Stimulated activated CD8-positive, alpha-beta memory T cell treated with anti-CD3 and anti-CD28 coated beads, Interleukin-15, amount 100 ng/mL, for 4 hours (primary cell): ENCODE data around the gene TMC1.
"Not testable (repeated sequence)": the region's sequence is repeated elsewhere in the genome, so short reads cannot be mapped to it uniquely, and the experiment has no call there.

Experiments used
- DNase-seq, 2 donors: peaks; one replicate each; pipeline ENCODE4 v3.0.0-alpha.2; 2020; ENCODE audit warnings: low read depth in 2 of 2

Gene TMC1

GRCh38 chr9:72817413-72817812 lies 296.0 kb downstream of the TMC1 start:
- no peak for DNase-seq

GRCh38 chr9:72818385-72818784 lies 297.0 kb downstream of the TMC1 start:
- DNase-seq = no peak

GRCh38 chr9:72823971-72824370 lies 302.6 kb downstream of the TMC1 start:
- no peak for DNase-seq

- no peak for DNase-seq
These were observed 305.9 kb downstream of the TMC1 start for GRCh38 chr9:72826996-72827949.

- no peak for DNase-seq
These were observed 306.7 kb downstream of the TMC1 start for GRCh38 chr9:72827950-72828731.

- no peak for DNase-seq
These were observed 313.6 kb downstream of the TMC1 start for GRCh38 chr9:72834994-72835393.

GRCh38 chr9:72836790-72837189 lies 315.4 kb downstream of the TMC1 start:
- no peak for DNase-seq

GRCh38 chr9:72839085-72839484 lies 317.7 kb downstream of the TMC1 start:
- DNase-seq = no peak

- DNase-seq = no peak
These were observed 322.4 kb downstream of the TMC1 start for GRCh38 chr9:72843520-72844439.

GRCh38 chr9:72844440-72844768 lies 323.0 kb downstream of the TMC1 start:
- no peak for DNase-seq

GRCh38 chr9:72845052-72845451 lies 323.6 kb downstream of the TMC1 start:
- not testable (repeated sequence) for DNase-seq

- not testable (repeated sequence) for DNase-seq
These were observed 328.8 kb downstream of the TMC1 start for GRCh38 chr9:72850209-72850608.

- DNase-seq = no peak
These were observed 333.9 kb downstream of the TMC1 start for GRCh38 chr9:72855321-72855720.

- DNase-seq = no peak
These were observed 334.6 kb downstream of the TMC1 start for GRCh38 chr9:72855890-72856523.

GRCh38 chr9:72856972-72857623 lies 335.7 kb downstream of the TMC1 start:
- no peak for DNase-seq

GRCh38 chr9:72857624-72857996 lies 336.2 kb downstream of the TMC1 start:
- DNase-seq = no peak

GRCh38 chr9:72858089-72858912 lies 336.9 kb downstream of the TMC1 start:
- DNase-seq = no peak

GRCh38 chr9:72862788-72863187 lies 341.4 kb downstream of the TMC1 start:
- DNase-seq = not testable (repeated sequence)

GRCh38 chr9:72863456-72864094 lies 342.2 kb downstream of the TMC1 start:
- DNase-seq = no peak
